ENCODE data around the gene IBA57.

- TF ChIP-seq, protein P1, sequence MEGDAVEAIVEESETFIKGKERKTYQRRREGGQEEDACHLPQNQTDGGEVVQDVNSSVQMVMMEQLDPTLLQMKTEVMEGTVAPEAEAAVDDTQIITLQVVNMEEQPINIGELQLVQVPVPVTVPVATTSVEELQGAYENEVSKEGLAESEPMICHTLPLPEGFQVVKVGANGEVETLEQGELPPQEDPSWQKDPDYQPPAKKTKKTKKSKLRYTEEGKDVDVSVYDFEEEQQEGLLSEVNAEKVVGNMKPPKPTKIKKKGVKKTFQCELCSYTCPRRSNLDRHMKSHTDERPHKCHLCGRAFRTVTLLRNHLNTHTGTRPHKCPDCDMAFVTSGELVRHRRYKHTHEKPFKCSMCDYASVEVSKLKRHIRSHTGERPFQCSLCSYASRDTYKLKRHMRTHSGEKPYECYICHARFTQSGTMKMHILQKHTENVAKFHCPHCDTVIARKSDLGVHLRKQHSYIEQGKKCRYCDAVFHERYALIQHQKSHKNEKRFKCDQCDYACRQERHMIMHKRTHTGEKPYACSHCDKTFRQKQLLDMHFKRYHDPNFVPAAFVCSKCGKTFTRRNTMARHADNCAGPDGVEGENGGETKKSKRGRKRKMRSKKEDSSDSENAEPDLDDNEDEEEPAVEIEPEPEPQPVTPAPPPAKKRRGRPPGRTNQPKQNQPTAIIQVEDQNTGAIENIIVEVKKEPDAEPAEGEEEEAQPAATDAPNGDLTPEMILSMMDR (IDR thresholded peaks at IDR 0.05), result no peak
- no peak for TF ChIP-seq POLR2A (IDR thresholded peaks at IDR 0.05)
These were observed 50.1 kb downstream of the IBA57 start for GRCh38 chr1:228215663-228216116.

All from Peyer's patch (tissue), 4 donors.